Measurements from ENCODE around the gene LONRF2.

The LONRF2 gene

GRCh38 chr2:100265226-100265625 lies 57.1 kb downstream of the LONRF2 start:
- no peak for DNase-seq (ENCODE audit: low read depth)
- H3K4me3 ChIP-seq (ENCODE audit: low read depth, low read length) = no peak overlapping the region
- no peak for TF ChIP-seq CTCF (IDR thresholded peaks at IDR 0.05; ENCODE audit: control insufficient read depth, extremely low read depth, insufficient read depth)

GRCh38 chr2:100264651-100265050 lies 57.6 kb downstream of the LONRF2 start:
- H3K4me3 ChIP-seq (ENCODE audit: low read depth, low read length) = no peak overlapping the region
- no peak for TF ChIP-seq CTCF (IDR thresholded peaks at IDR 0.05; ENCODE audit: control insufficient read depth, extremely low read depth, insufficient read depth)
- no peak for DNase-seq (ENCODE audit: low read depth)

- no peak overlapping the region for H3K4me3 ChIP-seq (ENCODE audit: low read depth, low read length)
- DNase-seq (ENCODE audit: low read depth) = no peak
- TF ChIP-seq CTCF (IDR thresholded peaks at IDR 0.05; ENCODE audit: control insufficient read depth, extremely low read depth, insufficient read depth) = no peak
Observed at GRCh38 chr2:100264121-100264520, 58.2 kb downstream of the LONRF2 start.

GRCh38 chr2:100262555-100263320 lies 59.6 kb downstream of the LONRF2 start:
- TF ChIP-seq CTCF (IDR thresholded peaks at IDR 0.05; ENCODE audit: control insufficient read depth, extremely low read depth, insufficient read depth) = peak; percentile 84
- no peak for DNase-seq (ENCODE audit: low read depth)
- no peak overlapping the region for H3K4me3 ChIP-seq (ENCODE audit: low read depth, low read length)

- TF ChIP-seq CTCF (IDR thresholded peaks at IDR 0.05; ENCODE audit: control insufficient read depth, extremely low read depth, insufficient read depth) = no peak
- no peak overlapping the region for H3K4me3 ChIP-seq (ENCODE audit: low read depth, low read length)
- no peak for DNase-seq (ENCODE audit: low read depth)
Observed at GRCh38 chr2:100262046-100262445, 60.3 kb downstream of the LONRF2 start.

- DNase-seq (ENCODE audit: low read depth) = peak; percentile 49
- H3K4me3 ChIP-seq (ENCODE audit: low read depth, low read length) = no peak overlapping the region
- TF ChIP-seq CTCF (IDR thresholded peaks at IDR 0.05; ENCODE audit: control insufficient read depth, extremely low read depth, insufficient read depth) = peak; percentile 89
Observed at GRCh38 chr2:100260712-100261620, 61.3 kb downstream of the LONRF2 start.

Data from LNCaP clone FGC (cell line).